ENCODE measurements around the gene KIF21B.

KIF21B gene

DNA sequence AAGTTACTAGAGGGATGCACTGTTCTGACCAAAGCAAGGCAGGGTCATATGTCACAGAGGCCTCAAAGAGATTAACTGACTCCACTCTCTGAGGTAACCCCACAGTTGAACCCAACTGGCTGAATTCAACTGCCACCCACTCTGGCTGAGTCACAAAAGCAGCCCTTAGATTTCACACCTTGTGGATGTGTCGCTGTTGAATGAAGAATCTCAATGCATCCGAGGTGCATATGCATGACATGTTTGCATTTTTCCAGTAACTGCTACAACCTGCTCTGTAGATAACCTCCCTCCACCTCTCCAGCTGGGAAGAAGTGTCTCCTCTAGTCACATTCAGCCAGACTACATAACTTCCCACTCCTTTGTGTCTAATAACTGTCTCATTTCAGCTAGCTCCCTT lies 27.9 kb upstream of the KIF21B start:
- Mint-ChIP-seq H3K27me3 (ENCODE audit: low read depth) (peaks cover 11% of the 10 kb centered on the region), H3K4me3 (no peak overlapping the region), H3K9me3 (no peaks in the 10 kb centered on the region), H3K36me3 (ENCODE audit: low read depth) (no peaks in the 10 kb centered on the region), H3K4me1 (peaks cover 40% of the 10 kb centered on the region), H3K27ac (no peak overlapping the region)
- TF ChIP-seq, protein P1, sequence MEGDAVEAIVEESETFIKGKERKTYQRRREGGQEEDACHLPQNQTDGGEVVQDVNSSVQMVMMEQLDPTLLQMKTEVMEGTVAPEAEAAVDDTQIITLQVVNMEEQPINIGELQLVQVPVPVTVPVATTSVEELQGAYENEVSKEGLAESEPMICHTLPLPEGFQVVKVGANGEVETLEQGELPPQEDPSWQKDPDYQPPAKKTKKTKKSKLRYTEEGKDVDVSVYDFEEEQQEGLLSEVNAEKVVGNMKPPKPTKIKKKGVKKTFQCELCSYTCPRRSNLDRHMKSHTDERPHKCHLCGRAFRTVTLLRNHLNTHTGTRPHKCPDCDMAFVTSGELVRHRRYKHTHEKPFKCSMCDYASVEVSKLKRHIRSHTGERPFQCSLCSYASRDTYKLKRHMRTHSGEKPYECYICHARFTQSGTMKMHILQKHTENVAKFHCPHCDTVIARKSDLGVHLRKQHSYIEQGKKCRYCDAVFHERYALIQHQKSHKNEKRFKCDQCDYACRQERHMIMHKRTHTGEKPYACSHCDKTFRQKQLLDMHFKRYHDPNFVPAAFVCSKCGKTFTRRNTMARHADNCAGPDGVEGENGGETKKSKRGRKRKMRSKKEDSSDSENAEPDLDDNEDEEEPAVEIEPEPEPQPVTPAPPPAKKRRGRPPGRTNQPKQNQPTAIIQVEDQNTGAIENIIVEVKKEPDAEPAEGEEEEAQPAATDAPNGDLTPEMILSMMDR (IDR thresholded peaks at IDR 0.05; ENCODE audit: unreplicated experiment in 3 of 3): no peak

- no peak overlapping the region for H3K4me3 Mint-ChIP-seq
- H3K36me3 Mint-ChIP-seq (ENCODE audit: low read depth): no peaks in the 10 kb centered on the region
- H3K27me3 Mint-ChIP-seq (ENCODE audit: low read depth): peaks cover 11% of the 10 kb centered on the region
- H3K9me3 Mint-ChIP-seq: no peaks in the 10 kb centered on the region
- no peak overlapping the region for H3K27ac Mint-ChIP-seq
- TF ChIP-seq, protein P1 (IDR thresholded peaks at IDR 0.05; ENCODE audit: unreplicated experiment in 3 of 3): no peak
- H3K4me1 Mint-ChIP-seq: peaks cover 33% of the 10 kb centered on the region
These were observed 27.2 kb upstream of the KIF21B start for GRCh38 chr1:201050515-201051277.

GRCh38 chr1:201049248-201049831 lies 25.8 kb upstream of the KIF21B start:
- H3K4me1 Mint-ChIP-seq: peaks cover 23% of the 10 kb centered on the region
- no peak overlapping the region for H3K27ac Mint-ChIP-seq
- peaks cover 11% of the 10 kb centered on the region for H3K27me3 Mint-ChIP-seq (ENCODE audit: low read depth)
- no peak overlapping the region for H3K4me3 Mint-ChIP-seq
- H3K9me3 Mint-ChIP-seq: no peaks in the 10 kb centered on the region
- no peaks in the 10 kb centered on the region for H3K36me3 Mint-ChIP-seq (ENCODE audit: low read depth)
- TF ChIP-seq, protein P1 (IDR thresholded peaks at IDR 0.05; ENCODE audit: unreplicated experiment in 3 of 3): no peak

DNA sequence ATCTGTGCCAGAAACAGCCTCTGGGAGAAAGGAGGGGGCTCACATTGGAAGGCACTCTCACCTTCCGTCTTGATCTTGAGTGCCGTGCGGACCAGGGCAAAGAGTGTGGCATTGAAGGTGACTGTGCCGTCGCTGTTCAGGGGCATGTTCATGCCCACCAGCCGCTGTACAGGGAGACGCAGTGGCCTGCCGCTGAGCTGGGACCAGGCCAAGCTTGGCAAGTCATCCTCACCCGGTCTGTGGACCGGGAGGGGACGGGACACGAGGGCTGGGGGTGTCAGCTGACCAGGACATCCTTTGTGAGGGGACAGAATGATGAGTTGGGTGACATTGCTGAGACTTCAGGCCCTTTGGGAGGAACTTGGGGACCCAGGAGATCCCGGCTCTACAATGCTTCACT lies 25.0 kb upstream of the KIF21B start:
- Mint-ChIP-seq H3K4me1 (peaks cover 16% of the 10 kb centered on the region), H3K27me3 (ENCODE audit: low read depth) (peaks cover 14% of the 10 kb centered on the region), H3K36me3 (ENCODE audit: low read depth) (no peaks in the 10 kb centered on the region), H3K27ac (no peak overlapping the region), H3K4me3 (no peak overlapping the region), H3K9me3 (no peaks in the 10 kb centered on the region)
- TF ChIP-seq, protein P1 (IDR thresholded peaks at IDR 0.05; ENCODE audit: unreplicated experiment in 3 of 3): no peak

- Mint-ChIP-seq H3K36me3 (ENCODE audit: low read depth) (no peaks in the 10 kb centered on the region), H3K4me1 (peaks cover 4% of the 10 kb centered on the region), H3K9me3 (no peaks in the 10 kb centered on the region), H3K27ac (no peak overlapping the region), H3K4me3 (no peak overlapping the region), H3K27me3 (ENCODE audit: low read depth) (peaks cover 12% of the 10 kb centered on the region)
- TF ChIP-seq, protein P1 (IDR thresholded peaks at IDR 0.05; ENCODE audit: unreplicated experiment in 3 of 3): no peak
These were observed 20.6 kb upstream of the KIF21B start for GRCh38 chr1:201044119-201044518.
